Stimulated activated CD4-positive, alpha-beta T cell treated with anti-CD3 and anti-CD28 coated beads, Interleukin-4, amount 100 ng/mL, for 1 hour (primary cell): ENCODE data around the gene UGT1A1.

Experiments used
- DNase-seq: peaks from one replicate; pipeline ENCODE4 v3.0.0-alpha.2; 2020

The UGT1A1 gene

DNA sequence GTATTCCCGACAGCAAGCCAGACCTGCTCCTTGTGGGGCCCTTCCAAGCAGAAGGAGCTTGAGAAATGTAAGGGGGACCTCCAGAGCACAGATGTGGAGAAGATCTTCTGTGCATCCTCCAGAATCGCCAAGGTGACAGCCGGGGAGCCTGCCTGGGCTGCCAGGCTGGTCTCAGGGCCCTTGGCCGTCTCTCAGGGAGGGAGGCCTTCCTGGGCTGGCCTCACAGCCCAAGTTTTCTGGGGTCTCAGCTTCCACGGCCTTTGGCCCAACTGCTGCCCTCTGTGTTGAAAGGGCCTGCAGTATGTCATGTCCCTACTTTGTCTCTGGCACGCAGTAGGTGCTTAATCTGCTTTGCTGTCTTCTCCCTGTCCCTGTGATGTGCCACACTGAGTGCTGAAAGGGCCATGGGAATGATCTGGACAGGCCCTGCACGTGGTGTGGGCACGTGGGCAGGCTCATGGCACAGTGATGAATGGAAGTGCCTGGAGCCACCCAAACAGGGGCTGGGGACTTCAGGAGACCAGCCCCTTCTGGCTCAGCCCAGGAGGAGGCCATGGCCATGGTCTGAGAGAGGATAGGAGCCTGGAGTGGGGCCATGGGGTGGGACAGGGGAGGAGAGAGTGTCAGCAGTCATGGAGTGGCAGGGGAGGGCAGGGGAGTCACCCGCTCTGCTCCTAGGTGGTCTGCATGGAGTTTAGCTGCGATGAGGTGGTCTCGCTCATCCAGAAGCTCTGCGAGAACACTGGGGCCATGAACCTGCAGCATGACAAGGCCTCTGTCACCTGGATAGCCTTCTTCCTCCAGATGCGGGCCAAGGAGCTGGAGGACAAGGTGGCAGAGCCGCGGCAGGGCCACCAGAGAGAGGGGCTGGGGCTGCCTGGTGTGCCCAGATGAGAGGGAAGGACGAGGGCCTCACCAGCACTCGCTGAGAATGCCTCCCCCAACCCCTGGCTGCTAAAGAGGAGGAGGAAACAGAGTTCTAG lies 58.9 kb downstream of the UGT1A1 start:
- no peak for DNase-seq

GRCh38 chr2:233819884-233820773 lies 60.1 kb downstream of the UGT1A1 start:
- no peak for DNase-seq

GRCh38 chr2:233820774-233821105 lies 60.7 kb downstream of the UGT1A1 start:
- no peak for DNase-seq

DNA sequence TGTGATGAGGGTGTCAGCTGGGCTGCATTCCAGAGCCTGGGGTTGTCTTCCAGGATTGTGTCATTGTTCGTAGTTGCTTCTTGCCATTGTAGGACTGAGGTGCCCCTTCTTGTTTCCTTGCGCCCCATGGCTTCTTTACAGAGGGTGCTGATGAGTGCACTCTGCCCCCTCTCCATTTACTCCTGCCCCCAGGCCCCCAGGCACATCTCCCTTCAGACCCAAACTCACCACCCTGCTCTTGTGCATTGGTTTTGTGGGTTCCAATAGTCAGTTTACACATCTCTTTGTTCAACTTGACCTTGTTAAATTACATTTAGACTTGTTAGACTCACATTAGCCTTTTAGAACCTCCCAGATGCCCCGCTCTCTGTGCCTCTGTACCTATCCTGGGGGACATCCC lies 61.1 kb downstream of the UGT1A1 start:
- no peak for DNase-seq

GRCh38 chr2:233821709-233822100 lies 61.6 kb downstream of the UGT1A1 start:
- no peak for DNase-seq

DNA sequence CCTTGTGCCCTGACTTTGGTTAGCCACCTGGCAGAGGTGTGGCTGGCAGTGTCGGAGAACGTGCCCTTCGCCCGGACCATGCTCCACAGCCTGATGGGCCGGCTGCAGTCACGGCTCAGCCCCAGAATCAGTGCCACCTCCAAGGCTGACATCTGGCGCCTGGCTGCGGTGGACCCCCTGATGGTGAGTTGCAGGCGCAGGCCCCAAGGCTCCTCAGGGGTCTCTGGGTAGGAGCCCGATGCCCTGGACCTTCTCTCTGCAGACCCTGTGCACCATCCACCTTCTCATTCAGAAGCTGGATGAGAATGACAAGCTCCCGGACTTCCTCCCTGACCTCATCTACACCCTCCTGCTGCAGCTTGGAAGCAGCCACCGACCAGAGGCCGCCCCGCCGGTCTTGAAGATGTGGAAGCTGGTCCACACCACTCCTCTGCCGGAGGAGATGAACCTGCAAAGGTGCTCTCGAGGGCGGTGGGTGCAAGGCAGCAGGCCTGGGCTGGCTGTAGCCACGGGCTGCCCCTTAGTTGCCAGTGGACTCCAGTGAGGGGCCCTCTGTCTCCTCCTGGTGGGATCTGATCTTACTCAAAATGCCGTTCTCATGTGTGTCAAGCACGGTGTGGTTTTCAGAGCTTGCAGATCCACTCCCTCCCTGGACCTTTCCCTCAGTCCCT lies 62.2 kb downstream of the UGT1A1 start:
- no peak for DNase-seq
